Stomach smooth muscle (tissue), 2 donors: Measurements from ENCODE around the gene CCBE1.
"Not testable (repeated sequence)": the region's sequence is repeated elsewhere in the genome, so short reads cannot be mapped to it uniquely, and the experiment has no call there.

Experiments used
- H3K27ac ChIP-seq: one replicate; pipeline ENCODE4 v1.7.0; 2013; ENCODE audit warnings: mild to moderate bottlenecking, low read length, inconsistent platforms
- H3K27me3 ChIP-seq, 2 donors: one replicate each; pipeline ENCODE4 v1.7.0; 2013; ENCODE audit warnings: low read length in 2 of 2; ENCODE audit not compliant: insufficient read depth in 2 of 2, control insufficient read depth in 1 of 2
- H3K36me3 ChIP-seq, 2 donors: one replicate each; pipeline ENCODE4 v1.7.0; 2013; ENCODE audit warnings: low read length in 2 of 2; ENCODE audit not compliant: control insufficient read depth in 2 of 2, insufficient read depth in 2 of 2
- H3K4me1 ChIP-seq: one replicate; pipeline ENCODE4 v1.7.0; 2013; ENCODE audit warnings: low read length; ENCODE audit not compliant: control insufficient read depth, insufficient read depth
- H3K4me3 ChIP-seq, 2 donors: one replicate each; pipeline ENCODE4 v1.7.0; 2013; ENCODE audit warnings: low read length in 2 of 2
- H3K9ac ChIP-seq, 2 donors: one replicate each; pipeline ENCODE4 v1.7.0; 2013; ENCODE audit warnings: low read length in 2 of 2, mild to moderate bottlenecking in 1 of 2
- H3K9me3 ChIP-seq, 2 donors: one replicate each; pipeline ENCODE4 v1.7.0; 2013; ENCODE audit warnings: low read length in 2 of 2; ENCODE audit not compliant: control insufficient read depth in 2 of 2
- donor health status: healthy.
- donor health status: Pancreatic carcinoma.

Gene CCBE1

DNA sequence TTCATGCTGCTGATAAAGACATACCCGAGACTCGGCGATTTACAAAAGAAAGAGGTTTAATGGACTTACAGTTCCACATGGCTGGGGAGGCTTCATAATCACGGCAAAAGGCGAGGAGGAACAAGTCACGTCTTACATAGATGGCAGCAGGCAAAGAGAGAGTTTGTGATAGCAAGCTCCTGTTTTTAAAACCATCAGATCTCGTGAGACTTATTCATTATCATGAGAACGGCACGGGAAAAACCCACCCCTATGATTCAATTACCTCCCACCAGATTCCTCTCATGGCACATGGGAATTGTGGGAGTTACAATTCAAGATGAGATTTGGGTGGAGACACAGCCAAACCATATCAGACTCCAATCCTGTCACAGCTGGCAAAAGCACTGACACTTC is 31.2 kb downstream of the CCBE1 start:
- H3K9me3 ChIP-seq, H3K27ac ChIP-seq, H3K4me1 ChIP-seq, H3K9ac ChIP-seq, H3K27me3 ChIP-seq, H3K36me3 ChIP-seq, H3K4me3 ChIP-seq: not testable (repeated sequence)

DNA sequence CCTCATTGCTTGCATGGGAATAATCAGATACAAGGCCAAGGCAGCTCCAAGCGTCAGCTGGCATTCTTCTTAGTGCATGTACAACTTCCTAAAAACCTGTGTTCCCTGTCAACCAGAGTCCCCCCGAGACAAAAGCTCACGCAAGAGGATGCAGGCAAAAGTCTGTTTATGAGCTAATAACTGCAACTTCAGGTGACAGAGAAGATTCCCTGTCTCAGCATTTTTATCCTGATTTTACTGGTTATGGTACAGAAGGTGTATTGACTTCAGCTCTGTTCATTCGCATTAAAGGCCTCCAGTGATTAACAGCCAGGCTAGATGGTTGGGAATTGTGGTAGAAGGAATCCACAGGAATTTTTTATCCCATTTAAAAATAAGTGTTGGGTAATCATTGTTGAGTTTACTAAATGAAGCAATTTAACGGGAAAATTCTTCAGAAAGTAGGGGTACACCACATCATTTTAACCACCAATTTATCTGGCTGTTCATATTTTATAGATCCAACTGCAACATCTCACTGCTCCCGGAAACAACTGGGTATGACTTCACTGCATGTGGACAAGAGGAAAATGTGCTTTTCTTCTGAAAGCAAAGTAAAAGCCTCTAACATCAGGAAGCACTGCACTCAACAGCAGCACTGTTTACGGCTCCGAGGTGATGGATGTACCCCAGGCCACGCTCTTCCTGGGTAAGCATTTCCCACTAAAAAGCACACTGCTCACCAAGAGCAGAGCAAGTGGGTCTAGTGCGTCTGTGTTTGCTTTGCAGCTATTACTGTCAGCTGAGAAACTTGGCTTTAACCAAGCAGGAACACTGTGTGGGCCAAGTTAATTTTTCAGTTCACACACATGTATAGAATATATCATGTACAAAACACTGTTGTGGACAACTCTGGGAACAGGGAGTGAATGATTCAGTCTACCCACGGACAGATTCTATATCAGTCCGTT is 31.9 kb downstream of the CCBE1 start:
- Histone ChIP-seq H3K27me3 (peaks cover 0 to 2% of the 10 kb centered on the region in 2 donors), H3K36me3 (no peaks in the 10 kb centered on the region), H3K4me1 (no peaks in the 10 kb centered on the region), H3K9ac (no peak overlapping the region), H3K27ac (no peak overlapping the region), H3K9me3 (no peaks in the 10 kb centered on the region), H3K4me3 (no peak overlapping the region)

DNA sequence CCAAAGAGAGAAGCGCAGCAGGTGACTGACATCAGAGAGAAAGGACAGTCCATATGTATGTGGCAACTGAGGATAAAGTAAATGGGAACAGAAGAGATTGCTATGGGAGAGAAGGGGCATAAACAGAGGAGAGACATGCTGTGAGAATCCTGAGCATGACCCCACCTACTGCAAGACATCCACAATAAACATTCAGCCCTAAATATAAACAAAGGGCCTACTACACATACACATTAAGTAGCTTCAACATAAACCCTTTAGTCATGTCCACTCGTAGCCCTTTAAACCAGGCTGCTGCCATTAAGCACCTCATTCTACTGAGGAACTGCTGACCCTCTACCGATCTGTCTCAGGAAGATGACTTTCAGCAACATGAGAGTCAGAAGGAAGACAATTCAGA is 32.9 kb downstream of the CCBE1 start:
- Histone ChIP-seq H3K27ac (no peak overlapping the region), H3K9ac (no peak overlapping the region), H3K27me3 (peaks cover 0 to 2% of the 10 kb centered on the region in 2 donors), H3K9me3 (no peaks in the 10 kb centered on the region), H3K4me3 (no peak overlapping the region), H3K36me3 (no peaks in the 10 kb centered on the region), H3K4me1 (no peaks in the 10 kb centered on the region)

DNA sequence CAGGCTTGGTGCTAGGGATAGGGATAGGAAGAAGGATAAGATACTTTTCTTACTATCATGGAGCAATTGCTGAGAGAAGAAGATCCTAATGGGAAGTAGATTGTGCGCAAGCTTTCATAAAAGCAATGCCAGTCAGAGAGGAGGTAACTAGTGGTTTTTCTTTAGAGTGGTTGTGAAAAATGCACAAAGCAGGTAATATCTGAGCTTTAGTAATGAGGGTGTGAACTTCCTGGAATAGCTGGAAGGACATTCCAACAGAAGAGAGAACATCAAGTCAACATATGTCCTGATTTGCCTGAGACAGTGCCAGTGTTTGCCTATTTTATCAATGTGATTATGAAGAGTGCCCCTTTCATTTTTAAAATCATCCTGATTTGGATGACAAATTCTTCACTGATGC is 34.1 kb downstream of the CCBE1 start:
- Histone ChIP-seq H3K27ac (no peak overlapping the region), H3K9me3 (no peaks in the 10 kb centered on the region), H3K4me3 (no peak overlapping the region), H3K9ac (no peak overlapping the region), H3K36me3 (no peaks in the 10 kb centered on the region), H3K4me1 (no peaks in the 10 kb centered on the region), H3K27me3 (peaks cover 0 to 2% of the 10 kb centered on the region in 2 donors)

DNA sequence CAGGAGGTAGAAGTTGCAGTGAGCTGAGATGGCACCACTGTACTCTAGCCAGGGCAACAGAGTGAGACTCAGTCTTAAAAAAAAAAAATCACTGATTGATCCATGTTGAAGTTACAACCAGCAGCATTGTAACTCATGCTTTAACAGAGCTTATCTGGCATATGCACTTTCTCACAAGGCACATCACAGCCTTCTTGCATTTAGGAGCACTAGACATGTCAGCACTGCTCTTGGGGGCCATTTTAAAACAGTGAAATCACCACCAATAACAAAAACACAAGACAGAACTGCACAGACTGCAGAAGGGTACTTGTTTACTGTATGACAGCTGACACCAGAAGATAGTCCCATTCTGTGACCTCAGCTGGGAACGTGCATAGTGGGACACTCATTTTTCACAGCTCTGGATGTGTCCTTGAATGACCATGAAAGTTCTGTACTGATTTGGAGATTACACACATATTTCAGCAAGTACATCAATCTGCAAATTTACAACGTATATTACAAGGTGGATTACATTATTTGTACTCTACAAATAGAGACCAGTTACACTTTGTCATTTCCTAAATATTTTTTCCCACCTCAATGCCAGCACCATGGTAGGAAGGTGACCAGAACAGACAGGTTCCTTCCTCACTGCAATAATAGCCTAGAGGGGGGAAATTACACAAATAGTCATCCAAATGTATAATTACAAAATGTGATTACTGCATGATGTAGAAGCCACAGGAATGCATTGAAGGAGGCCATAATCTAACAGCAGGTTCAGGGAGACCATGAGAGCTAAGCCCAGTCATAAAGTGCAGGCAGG is 35.1 kb downstream of the CCBE1 start:
- Histone ChIP-seq H3K4me3 (no peak overlapping the region), H3K27ac (no peak overlapping the region), H3K9ac (no peak overlapping the region), H3K4me1 (no peaks in the 10 kb centered on the region), H3K9me3 (no peaks in the 10 kb centered on the region), H3K36me3 (no peaks in the 10 kb centered on the region), H3K27me3 (peaks cover 0 to 3% of the 10 kb centered on the region in 2 donors)

DNA sequence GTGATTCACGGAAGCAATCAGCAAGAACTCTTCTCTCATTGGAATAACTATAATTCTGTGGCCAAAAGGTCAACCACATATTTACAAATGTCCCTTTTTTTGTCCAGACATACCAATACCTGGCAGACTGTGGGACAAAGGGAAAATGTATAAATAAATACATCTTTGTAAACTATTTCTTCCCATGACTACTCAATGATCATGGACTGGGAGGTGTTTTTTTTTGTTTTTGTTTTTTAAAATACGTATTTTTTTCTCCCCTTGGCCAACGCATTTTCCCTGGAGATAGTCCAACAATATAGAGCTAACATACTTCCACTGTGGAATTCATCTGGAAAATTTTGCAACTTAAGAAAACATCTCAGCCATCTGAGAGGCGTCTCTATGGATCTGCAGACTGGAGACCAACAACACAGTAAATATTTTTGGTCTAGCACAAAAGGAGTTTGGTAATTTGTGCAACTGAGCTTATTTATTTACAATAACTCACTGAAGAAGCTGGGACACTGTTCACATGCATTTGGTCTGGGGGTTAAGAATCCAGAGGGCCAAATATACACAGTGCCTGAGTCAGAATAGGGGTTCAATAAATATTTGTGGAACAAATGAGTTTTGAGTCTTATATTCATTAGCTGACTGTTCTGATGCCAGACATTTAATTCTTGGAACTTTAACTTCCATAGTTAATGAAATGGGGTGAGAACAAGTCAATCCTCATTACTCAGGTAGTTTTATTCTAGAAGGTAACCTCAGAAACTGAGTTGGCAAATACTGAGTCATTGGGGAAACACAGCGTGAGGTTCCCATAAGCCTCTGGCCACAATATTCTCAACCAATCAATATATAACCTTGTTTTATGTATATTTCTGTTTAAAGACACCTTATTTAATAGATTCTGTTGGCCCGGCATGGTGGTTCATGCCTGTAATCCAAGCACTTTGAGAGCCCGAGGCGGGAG is 36.2 kb downstream of the CCBE1 start:
- no peak overlapping the region for H3K9ac ChIP-seq
- peaks cover 0 to 3% of the 10 kb centered on the region in 2 donors for H3K27me3 ChIP-seq
- no peak overlapping the region for H3K4me3 ChIP-seq
- no peaks in the 10 kb centered on the region for H3K36me3 ChIP-seq
- H3K9me3 ChIP-seq, result no peaks in the 10 kb centered on the region
- no peak overlapping the region for H3K27ac ChIP-seq
- no peaks in the 10 kb centered on the region for H3K4me1 ChIP-seq

DNA sequence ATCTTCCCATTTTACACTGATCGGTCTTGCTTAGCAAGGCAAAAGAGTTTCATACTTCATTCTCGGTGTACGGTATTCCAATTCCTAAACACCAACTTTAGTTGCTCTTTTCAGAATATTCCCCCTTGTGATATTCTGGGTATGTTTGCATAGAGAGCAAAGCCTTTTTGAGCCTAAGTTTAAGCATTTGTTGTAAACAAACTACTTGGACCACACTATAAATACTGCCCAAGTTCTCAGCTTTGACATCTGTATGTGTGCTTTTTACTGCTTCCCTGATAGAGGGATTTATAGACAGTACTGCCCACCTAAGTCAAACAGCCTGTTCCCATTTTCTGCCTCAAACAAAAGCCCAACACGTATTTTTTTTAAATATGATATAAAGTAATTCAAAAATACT is 36.9 kb downstream of the CCBE1 start:
- no peaks in the 10 kb centered on the region for H3K4me1 ChIP-seq

DNA sequence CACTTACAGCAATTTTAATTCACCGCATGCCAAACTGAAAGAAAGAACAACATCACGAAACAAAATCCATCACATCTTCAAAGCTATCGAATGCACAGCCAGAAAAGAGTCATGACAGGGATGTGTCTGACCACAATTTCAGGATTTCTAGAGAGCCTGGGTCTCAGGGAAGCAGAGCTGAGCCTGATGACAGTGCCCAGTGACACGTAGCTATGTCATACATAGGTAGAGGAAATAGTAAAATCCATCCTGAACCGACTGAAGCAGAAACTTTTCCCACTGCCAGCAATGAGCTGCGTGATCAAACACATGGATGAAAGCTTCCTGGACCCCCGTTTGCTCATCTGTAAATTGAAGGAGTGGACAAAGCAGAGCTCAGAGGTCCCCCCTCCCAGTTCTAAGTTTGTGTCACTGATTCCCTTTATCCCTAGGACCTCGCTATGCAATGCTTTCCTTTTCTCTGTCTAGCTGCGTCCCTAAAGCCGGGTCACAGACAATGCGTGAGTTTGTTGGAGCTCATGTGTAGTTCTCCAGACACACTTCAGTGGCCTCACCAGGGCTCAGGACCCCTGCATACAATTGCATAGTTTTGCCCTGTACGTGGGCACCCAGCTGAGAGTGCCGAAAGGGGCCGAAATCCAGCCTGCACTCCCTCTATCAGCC is 37.6 kb downstream of the CCBE1 start:
- H3K4me1 ChIP-seq, result no peaks in the 10 kb centered on the region
- no peak overlapping the region for H3K9ac ChIP-seq
- no peak overlapping the region for H3K27ac ChIP-seq
- no peaks in the 10 kb centered on the region for H3K9me3 ChIP-seq
- no peak overlapping the region for H3K4me3 ChIP-seq
- H3K36me3 ChIP-seq, result no peaks in the 10 kb centered on the region
- H3K27me3 ChIP-seq, result peaks cover 0 to 3% of the 10 kb centered on the region in 2 donors

More for the DNA sequence above, 36.9 kb downstream of the CCBE1 start:
- H3K27me3 ChIP-seq, result peaks cover 0 to 3% of the 10 kb centered on the region in 2 donors
- no peak overlapping the region for H3K27ac ChIP-seq
- H3K9me3 ChIP-seq, result no peaks in the 10 kb centered on the region
- H3K36me3 ChIP-seq, result no peaks in the 10 kb centered on the region
- no peak overlapping the region for H3K9ac ChIP-seq
- H3K4me3 ChIP-seq, result no peak overlapping the region

DNA sequence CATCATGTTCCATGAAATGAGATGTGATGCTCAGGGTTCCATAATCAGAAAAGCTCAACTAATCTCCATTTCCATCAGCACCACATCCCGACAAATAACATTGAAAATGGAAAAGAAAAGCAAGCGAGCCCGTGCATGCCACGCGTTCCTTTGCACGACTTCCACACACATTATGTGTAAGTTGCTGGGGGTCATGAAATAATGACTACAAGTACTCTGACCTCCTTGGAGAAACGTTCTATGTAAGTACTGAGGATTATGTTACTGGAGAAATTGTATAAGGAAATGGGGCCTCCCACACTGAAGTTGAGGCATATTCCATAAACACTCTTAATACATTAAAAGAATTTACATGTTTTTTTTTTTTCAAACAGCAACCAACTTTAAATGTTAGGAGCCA is 38.3 kb downstream of the CCBE1 start:
- Histone ChIP-seq H3K9ac (no peak overlapping the region), H3K27me3 (peaks cover 0 to 3% of the 10 kb centered on the region in 2 donors), H3K4me1 (no peaks in the 10 kb centered on the region), H3K4me3 (no peak overlapping the region), H3K36me3 (no peaks in the 10 kb centered on the region), H3K27ac (no peak overlapping the region), H3K9me3 (no peaks in the 10 kb centered on the region)

DNA sequence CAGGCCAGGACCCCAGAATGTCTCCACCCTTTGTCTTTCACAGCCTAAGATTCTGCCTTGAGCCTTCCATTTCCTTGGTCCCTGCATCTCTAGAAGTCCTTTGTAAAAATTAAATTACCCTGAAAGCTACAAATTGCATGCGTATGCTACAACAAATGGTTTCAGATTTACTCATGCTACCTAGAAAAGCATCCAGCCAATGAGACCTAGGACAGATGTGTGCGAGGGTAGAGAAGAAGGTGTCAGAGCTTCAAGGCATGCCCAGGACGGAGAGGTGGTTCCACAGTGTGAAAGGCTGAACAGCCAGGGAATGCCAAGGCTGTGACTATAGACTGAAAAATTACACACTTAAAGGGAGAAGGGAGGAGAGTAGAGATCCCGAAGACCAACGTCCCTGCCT is 40.2 kb downstream of the CCBE1 start:
- H3K4me1 ChIP-seq, result no peaks in the 10 kb centered on the region
- peaks cover 0 to 2% of the 10 kb centered on the region in 2 donors for H3K27me3 ChIP-seq
- no peak overlapping the region for H3K4me3 ChIP-seq
- H3K27ac ChIP-seq, result no peak overlapping the region
- H3K36me3 ChIP-seq, result no peaks in the 10 kb centered on the region
- H3K9me3 ChIP-seq, result no peaks in the 10 kb centered on the region
- no peak overlapping the region for H3K9ac ChIP-seq
